Fibroblast of the aortic adventitia (primary cell): ENCODE data around the gene PDCD10. TPM values are rescaled to one million over a fixed set of nuclear protein-coding genes. Genes with fewer than 3 reads are reported as not detected.
A peak's percentile ranks its signal among the peaks of the same experiment; 100 is the strongest.

ENCODE experiments used
- DNase-seq: peaks from one replicate; pipeline ENCODE4 v3.0.0-alpha.2; 2010; ENCODE audit warnings: low read depth
- H3K4me3 ChIP-seq: 2 replicates; pipeline ENCODE4 v1.5.1; 2011; ENCODE audit warnings: low read depth, mild to moderate bottlenecking, control low read depth, low read length, moderate library complexity
- total RNA-seq: library from RNA; depleted of rRNA; stranded (reverse); fragments of >200 nt; gene quantifications from 2 replicates; pipeline ENCODE4 v1.2.3, GENCODE V29; 2012; ENCODE audit warnings: low replicate concordance
- TF ChIP-seq, protein P1 (sequence below): IDR thresholded peaks from 2 replicates; pipeline ENCODE4 v1.5.1; 2011; ENCODE audit warnings: mild to moderate bottlenecking, low read length, control low read depth, inconsistent platforms; ENCODE audit not compliant: insufficient read depth

PDCD10 gene
- total RNA-seq, 1 donor: 64.8 TPM

DNA sequence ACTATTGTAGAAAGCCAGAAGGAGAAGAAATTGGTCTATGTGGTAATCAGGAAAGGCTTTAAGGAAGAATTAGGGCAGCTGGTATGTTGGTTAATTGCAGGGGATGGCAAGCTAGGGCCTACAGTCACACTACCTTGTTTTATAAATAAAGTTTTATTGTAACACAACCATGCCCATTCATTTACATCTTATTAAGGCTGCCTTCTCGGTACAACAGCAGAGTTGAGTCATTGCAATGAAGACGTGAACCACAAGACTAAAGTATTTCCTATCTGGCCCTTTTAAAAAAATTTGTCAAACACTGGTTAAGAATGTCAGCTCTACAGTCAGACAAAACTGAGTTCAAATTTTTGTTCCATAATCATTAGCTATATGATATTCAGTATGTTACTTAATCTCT lies 9.1 kb upstream of the PDCD10 start:
- no peak overlapping the region for H3K4me3 ChIP-seq
- DNase-seq: no peak
- TF ChIP-seq, protein P1, sequence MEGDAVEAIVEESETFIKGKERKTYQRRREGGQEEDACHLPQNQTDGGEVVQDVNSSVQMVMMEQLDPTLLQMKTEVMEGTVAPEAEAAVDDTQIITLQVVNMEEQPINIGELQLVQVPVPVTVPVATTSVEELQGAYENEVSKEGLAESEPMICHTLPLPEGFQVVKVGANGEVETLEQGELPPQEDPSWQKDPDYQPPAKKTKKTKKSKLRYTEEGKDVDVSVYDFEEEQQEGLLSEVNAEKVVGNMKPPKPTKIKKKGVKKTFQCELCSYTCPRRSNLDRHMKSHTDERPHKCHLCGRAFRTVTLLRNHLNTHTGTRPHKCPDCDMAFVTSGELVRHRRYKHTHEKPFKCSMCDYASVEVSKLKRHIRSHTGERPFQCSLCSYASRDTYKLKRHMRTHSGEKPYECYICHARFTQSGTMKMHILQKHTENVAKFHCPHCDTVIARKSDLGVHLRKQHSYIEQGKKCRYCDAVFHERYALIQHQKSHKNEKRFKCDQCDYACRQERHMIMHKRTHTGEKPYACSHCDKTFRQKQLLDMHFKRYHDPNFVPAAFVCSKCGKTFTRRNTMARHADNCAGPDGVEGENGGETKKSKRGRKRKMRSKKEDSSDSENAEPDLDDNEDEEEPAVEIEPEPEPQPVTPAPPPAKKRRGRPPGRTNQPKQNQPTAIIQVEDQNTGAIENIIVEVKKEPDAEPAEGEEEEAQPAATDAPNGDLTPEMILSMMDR: no peak

DNA sequence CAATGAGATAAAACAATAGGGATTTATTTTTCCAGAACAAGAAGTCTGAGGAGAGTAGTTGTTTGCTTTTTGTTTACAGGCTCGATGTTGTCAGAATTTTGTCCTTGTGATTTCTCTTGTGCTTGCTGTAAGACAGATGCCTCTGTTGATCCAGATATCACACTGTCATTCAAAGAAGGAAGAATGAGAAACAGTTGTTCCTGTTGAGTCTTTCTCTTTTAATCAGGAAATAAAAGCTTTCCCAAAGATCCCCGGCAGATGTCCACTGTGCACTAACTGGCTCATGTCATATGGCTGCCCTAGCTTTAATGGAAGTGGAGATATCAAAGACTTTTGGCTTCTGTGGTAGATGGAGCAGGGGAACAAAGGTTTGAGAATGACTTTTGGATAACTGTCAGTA lies 7.6 kb upstream of the PDCD10 start:
- TF ChIP-seq, protein P1: no peak
- DNase-seq: no peak
- no peak overlapping the region for H3K4me3 ChIP-seq

DNA sequence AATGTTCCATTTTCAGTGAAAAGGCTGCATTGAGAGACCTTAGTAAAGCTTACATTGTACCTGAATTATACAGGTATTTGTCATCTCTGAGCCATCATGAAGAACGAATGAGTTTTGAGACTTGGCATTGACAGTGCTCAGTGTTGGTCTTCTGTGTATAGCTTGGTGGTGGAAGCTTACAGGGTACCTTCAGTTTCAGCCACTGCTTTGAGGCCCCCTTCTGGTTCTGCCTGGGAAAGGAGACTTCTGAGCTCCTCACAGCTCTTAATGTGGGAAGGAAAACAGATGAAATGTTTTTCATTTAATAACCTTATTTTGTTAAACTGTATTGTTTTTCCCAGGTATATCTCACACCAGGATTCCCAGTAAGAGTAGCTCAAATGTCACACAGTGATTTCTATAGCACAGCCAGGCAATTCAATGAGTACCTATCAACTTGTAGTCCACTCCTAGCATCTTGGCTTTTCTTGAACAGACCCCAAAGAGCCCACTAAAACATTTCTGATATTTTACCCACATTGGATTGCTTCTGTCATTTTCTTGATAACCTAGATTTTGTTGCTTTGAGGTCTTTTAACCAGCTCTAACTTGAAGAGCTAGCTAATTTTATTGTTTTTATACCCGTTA lies 6.4 kb upstream of the PDCD10 start:
- DNase-seq: peak; percentile 28
- no peak overlapping the region for H3K4me3 ChIP-seq
- TF ChIP-seq, protein P1: peak; percentile 60

DNA sequence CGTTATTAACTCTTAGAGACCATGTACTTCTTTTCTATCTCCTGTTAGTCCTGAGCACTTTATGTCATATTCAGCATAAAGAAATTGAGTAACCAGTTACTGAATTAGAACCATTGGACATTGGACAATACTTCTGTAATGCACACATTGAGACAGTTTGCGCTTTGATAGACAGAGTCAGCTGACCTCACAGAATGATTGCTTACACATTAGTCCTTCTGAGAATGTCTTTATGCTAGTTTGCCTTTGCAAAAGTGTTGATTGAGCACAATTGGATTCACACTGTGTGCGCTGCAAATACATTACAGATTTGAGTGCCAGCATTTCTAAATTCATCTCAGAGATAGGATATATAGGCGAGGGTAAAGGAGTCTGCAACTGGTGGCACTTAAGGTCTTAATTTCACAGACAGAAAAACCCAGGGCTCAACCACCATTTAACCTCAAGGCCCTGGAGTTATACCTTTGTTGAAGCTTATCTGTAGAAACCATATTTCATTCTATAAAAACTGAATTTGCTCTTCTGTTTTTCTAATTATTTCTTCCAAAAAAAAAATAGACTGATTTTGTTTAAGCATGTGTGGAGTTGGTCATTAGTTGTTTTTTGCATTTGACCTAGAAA lies 4.6 kb upstream of the PDCD10 start:
- DNase-seq: no peak
- H3K4me3 ChIP-seq: no peak overlapping the region
- TF ChIP-seq, protein P1: no peak

DNA sequence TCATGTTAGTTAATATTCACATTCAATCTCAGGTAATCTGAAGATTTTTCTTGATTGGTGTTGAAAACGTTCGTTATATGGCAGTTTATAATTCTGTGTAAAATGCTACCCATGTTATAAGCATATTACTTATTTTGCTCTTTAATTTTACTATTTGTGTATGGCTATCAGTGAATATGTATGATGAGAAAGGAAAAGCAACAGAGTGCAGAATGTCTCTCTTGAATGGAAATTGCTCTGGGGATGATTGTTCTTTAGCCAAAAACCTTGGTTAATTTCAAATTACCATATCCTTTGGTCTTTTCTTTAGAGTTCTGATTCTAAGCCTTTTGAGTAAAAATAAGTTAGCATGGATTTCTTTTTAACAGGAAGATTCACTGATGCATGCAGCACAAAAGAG lies 3.3 kb upstream of the PDCD10 start:
- TF ChIP-seq, protein P1: no peak
- no peak overlapping the region for H3K4me3 ChIP-seq
- DNase-seq: no peak

DNA sequence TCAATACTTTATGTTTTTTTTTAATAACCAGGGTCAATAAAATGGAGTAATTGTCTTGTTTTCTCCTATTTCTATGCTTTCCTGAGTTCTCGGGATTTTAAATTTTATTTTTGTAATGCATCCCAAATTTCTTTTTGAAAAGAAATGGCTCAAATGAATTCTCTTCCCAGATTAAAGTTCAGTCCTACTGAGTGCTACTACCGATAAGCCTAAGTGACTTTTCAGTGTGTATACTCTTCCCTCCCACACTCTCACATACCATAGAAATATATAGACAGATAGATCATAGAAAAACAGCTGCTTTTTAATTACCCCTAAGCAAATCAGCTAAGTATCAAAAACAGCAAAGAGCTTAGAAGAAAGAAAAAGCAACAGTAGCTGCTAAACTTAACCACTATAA lies 2.3 kb upstream of the PDCD10 start:
- TF ChIP-seq, protein P1: no peak

More for the DNA sequence above, 2.3 kb upstream of the PDCD10 start:
- H3K4me3 ChIP-seq: no peak overlapping the region
- no peak for DNase-seq
